Measurements from ENCODE around the gene SRSF5. TPM values are rescaled to one million over a fixed set of nuclear protein-coding genes. Genes with fewer than 3 reads are reported as not detected.

SRSF5 gene
- total and polyA plus RNA-seq, 2 of the 13 experiments (the other 11 are each of a cell fraction or from before 2014, with no cell fraction given): 189 to 277 TPM

DNA sequence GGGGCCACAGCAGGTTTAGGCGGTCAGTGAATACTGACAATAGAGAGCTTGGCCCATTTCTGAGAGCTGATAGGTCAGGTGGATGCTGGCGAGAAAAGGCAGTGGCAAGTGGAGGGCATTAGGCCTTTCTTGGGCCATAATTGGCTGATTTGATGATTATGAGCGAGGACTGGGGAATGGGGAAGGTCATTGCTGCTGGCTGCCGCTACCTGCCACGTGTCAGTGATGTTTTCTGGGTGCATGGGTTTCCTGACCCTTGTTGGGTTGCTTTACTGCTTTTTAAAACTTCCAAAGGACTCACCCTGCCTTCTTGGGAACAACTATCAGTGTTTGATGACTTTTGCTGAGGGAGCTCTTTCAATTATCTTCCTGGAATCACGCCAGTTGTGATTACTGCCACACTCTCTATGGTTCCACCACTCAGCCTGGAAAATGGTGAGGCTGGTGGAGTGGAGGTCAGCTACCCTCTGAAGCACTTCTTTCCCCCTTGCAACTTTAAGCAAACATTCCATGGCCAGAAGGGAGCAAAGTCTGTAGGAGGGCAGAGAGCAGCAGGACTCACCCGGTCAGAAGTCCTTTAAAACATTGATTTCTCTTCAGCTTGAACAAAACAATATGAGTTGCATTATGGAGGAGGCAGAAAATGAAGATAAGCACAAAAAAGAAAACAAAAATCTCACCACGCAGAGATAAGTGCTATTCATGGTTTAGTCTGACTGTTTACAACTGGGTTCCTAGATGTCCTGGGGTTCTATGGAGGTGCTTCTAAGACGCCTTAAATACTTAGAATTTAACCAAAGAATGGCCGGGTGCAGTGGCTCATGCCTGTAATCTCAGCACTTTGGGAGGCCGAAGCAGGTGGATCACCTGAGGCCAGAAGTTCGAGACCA lies 42.2 kb downstream of the SRSF5 start (continued):
- TF ChIP-seq TARDBP (CRISPR knock-in tag; IDR thresholded peaks at IDR 0.05): peak; percentile 87
- TF ChIP-seq ZNF160 (CRISPR knock-in tag; IDR thresholded peaks at IDR 0.05): peak; percentile 61; the same call in 1 of the 2 replicates
- TF ChIP-seq SALL1 (CRISPR knock-in tag; IDR thresholded peaks at IDR 0.05): peak; percentile 99
- TF ChIP-seq, protein P1, sequence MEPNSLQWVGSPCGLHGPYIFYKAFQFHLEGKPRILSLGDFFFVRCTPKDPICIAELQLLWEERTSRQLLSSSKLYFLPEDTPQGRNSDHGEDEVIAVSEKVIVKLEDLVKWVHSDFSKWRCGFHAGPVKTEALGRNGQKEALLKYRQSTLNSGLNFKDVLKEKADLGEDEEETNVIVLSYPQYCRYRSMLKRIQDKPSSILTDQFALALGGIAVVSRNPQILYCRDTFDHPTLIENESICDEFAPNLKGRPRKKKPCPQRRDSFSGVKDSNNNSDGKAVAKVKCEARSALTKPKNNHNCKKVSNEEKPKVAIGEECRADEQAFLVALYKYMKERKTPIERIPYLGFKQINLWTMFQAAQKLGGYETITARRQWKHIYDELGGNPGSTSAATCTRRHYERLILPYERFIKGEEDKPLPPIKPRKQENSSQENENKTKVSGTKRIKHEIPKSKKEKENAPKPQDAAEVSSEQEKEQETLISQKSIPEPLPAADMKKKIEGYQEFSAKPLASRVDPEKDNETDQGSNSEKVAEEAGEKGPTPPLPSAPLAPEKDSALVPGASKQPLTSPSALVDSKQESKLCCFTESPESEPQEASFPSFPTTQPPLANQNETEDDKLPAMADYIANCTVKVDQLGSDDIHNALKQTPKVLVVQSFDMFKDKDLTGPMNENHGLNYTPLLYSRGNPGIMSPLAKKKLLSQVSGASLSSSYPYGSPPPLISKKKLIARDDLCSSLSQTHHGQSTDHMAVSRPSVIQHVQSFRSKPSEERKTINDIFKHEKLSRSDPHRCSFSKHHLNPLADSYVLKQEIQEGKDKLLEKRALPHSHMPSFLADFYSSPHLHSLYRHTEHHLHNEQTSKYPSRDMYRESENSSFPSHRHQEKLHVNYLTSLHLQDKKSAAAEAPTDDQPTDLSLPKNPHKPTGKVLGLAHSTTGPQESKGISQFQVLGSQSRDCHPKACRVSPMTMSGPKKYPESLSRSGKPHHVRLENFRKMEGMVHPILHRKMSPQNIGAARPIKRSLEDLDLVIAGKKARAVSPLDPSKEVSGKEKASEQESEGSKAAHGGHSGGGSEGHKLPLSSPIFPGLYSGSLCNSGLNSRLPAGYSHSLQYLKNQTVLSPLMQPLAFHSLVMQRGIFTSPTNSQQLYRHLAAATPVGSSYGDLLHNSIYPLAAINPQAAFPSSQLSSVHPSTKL (CRISPR knock-in tag; IDR thresholded peaks at IDR 0.05): peak; percentile 94
- TF ChIP-seq RORA (CRISPR knock-in tag; IDR thresholded peaks at IDR 0.05): 0 out of 2 replicates have a peak, but pooled peaks have one; percentile 19
- TF ChIP-seq CBFB (CRISPR knock-in tag; IDR thresholded peaks at IDR 0.05): no peak
- no peak for TF ChIP-seq ZNF552 (CRISPR knock-in tag; IDR thresholded peaks at IDR 0.05; ENCODE audit: borderline replicate concordance)
- TF ChIP-seq NKX3-1 (CRISPR knock-in tag; IDR thresholded peaks at IDR 0.05): 0 out of 2 replicates have a peak, but pooled peaks have one; percentile 21
- TF ChIP-seq, protein P2, sequence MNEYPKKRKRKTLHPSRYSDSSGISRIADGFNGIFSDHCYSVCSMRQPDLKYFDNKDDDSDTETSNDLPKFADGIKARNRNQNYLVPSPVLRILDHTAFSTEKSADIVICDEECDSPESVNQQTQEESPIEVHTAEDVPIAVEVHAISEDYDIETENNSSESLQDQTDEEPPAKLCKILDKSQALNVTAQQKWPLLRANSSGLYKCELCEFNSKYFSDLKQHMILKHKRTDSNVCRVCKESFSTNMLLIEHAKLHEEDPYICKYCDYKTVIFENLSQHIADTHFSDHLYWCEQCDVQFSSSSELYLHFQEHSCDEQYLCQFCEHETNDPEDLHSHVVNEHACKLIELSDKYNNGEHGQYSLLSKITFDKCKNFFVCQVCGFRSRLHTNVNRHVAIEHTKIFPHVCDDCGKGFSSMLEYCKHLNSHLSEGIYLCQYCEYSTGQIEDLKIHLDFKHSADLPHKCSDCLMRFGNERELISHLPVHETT (CRISPR knock-in tag; conservative IDR thresholded peaks at IDR 0.05): no peak
- no peak for TF ChIP-seq NBN (conservative IDR thresholded peaks at IDR 0.05)
- TF ChIP-seq NCOR1 (IDR thresholded peaks at IDR 0.05; ENCODE audit: borderline replicate concordance, low read length): peak; percentile 97
- TF ChIP-seq ZNF383 (CRISPR knock-in tag; IDR thresholded peaks at IDR 0.05; ENCODE audit: borderline replicate concordance): no peak
- TF ChIP-seq, protein P3, sequence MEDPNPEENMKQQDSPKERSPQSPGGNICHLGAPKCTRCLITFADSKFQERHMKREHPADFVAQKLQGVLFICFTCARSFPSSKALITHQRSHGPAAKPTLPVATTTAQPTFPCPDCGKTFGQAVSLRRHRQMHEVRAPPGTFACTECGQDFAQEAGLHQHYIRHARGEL (CRISPR knock-in tag; IDR thresholded peaks at IDR 0.05): no peak
- 0 out of 2 replicates have a peak, but pooled peaks have one; percentile 53 for TF ChIP-seq ZSCAN20 (CRISPR knock-in tag; IDR thresholded peaks at IDR 0.05; ENCODE audit: borderline replicate concordance)
- TF ChIP-seq ZNF766 (CRISPR knock-in tag; IDR thresholded peaks at IDR 0.05; ENCODE audit: borderline replicate concordance): peak; percentile 49; the same call in 1 of the 2 replicates
- TF ChIP-seq HOXA3 (CRISPR knock-in tag; IDR thresholded peaks at IDR 0.05): peak; percentile 92
- TF ChIP-seq TCF12 (IDR thresholded peaks at IDR 0.05): no peak
- peak; percentile 58; the same call in 1 of the 2 replicates for TF ChIP-seq TCF12 (CRISPR knock-in tag; IDR thresholded peaks at IDR 0.05)
- TF ChIP-seq RBAK (CRISPR knock-in tag; IDR thresholded peaks at IDR 0.05): no peak
- TF ChIP-seq, protein P4, sequence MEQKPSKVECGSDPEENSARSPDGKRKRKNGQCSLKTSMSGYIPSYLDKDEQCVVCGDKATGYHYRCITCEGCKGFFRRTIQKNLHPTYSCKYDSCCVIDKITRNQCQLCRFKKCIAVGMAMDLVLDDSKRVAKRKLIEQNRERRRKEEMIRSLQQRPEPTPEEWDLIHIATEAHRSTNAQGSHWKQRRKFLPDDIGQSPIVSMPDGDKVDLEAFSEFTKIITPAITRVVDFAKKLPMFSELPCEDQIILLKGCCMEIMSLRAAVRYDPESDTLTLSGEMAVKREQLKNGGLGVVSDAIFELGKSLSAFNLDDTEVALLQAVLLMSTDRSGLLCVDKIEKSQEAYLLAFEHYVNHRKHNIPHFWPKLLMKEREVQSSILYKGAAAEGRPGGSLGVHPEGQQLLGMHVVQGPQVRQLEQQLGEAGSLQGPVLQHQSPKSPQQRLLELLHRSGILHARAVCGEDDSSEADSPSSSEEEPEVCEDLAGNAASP (CRISPR knock-in tag; IDR thresholded peaks at IDR 0.05; ENCODE audit: borderline replicate concordance): peak; percentile 76; the same call in 1 of the 2 replicates
- TF ChIP-seq NFKBIZ (CRISPR knock-in tag; IDR thresholded peaks at IDR 0.05): peak; percentile 77; the same call in 1 of the 2 replicates
- TF ChIP-seq ZFP82 (CRISPR knock-in tag; IDR thresholded peaks at IDR 0.05; ENCODE audit: borderline replicate concordance): no peak

Measured in HepG2 (cell line).